DND-41 (cell line): ENCODE measurements around the gene SLC25A15.

Source experiments
- ATAC-seq: fragments of 200-7000 bp; cut with Tn5 transposase; 3 replicates; pipeline ENCODE4 v1.9.1; 2021; ENCODE audit warnings: low read depth; ENCODE audit not compliant: insufficient read depth
- DNase-seq: peaks from one replicate; pipeline ENCODE4 v3.0.0-alpha.2; 2020
- H2AFZ ChIP-seq: 2 replicates; pipeline ENCODE4 v1.6.0; 2012; ENCODE audit warnings: low read depth, low read length
- H3K27ac ChIP-seq: 2 replicates; pipeline ENCODE4 v1.5.1; 2012; ENCODE audit warnings: low read length, inconsistent platforms
- H3K27me3 ChIP-seq: fragments of 200-600 bp; sonication (generic); 2 replicates; pipeline ENCODE4 v1.6.0; 2012; ENCODE audit warnings: low read length, mild to moderate bottlenecking, inconsistent platforms; ENCODE audit not compliant: insufficient read depth, poor library complexity
- H3K36me3 ChIP-seq: 2 replicates; pipeline ENCODE4 v1.5.1; 2012; ENCODE audit warnings: low read length, inconsistent platforms; ENCODE audit not compliant: insufficient read depth
- H3K4me1 ChIP-seq: 2 replicates; pipeline ENCODE4 v1.5.1; 2012; ENCODE audit warnings: mild to moderate bottlenecking, low read length; ENCODE audit not compliant: insufficient read depth
- H3K4me2 ChIP-seq: 2 replicates; pipeline ENCODE4 v1.6.0; 2012; ENCODE audit warnings: mild to moderate bottlenecking, moderate library complexity, low read length, inconsistent platforms; ENCODE audit not compliant: insufficient read depth
- H3K4me3 ChIP-seq, 2 experiments: fragments of 200-600 bp in 1 of 2; shearing (Covaris generic) in 1 of 2; 2 replicates each; pipeline ENCODE4 v1.5.1; 2012 to 2016; ENCODE audit warnings: inconsistent platforms in 2 of 2, low read length in 2 of 2, mild to moderate bottlenecking in 2 of 2, low read depth in 1 of 2, moderate library complexity in 1 of 2
- H3K79me2 ChIP-seq: 2 replicates; pipeline ENCODE4 v1.6.0; 2012; ENCODE audit warnings: low read length, inconsistent platforms; ENCODE audit not compliant: insufficient read depth
- H3K9ac ChIP-seq: 2 replicates; pipeline ENCODE4 v1.6.0; 2012; ENCODE audit warnings: low read depth, mild to moderate bottlenecking, inconsistent platforms, low read length, moderate library complexity
- H3K9me3 ChIP-seq: 2 replicates; pipeline ENCODE4 v1.5.1; 2012; ENCODE audit warnings: low read length, moderate library complexity, mild to moderate bottlenecking, inconsistent platforms; ENCODE audit not compliant: insufficient read depth, severe bottlenecking
- H4K20me1 ChIP-seq: 2 replicates; pipeline ENCODE4 v1.6.0; 2012; ENCODE audit warnings: low read length; ENCODE audit not compliant: insufficient read depth
- CTCF ChIP-seq: IDR thresholded peaks from 2 replicates; pipeline ENCODE4 v1.5.1; 2012; ENCODE audit warnings: borderline replicate concordance, low read length, moderate library complexity, mild to moderate bottlenecking; ENCODE audit not compliant: poor library complexity, severe bottlenecking; ENCODE audit errors: extremely low read depth
- EZH2 ChIP-seq: IDR thresholded peaks from 3 replicates; pipeline ENCODE4 v1.6.1; 2012; ENCODE audit warnings: borderline replicate concordance, low read depth, mild to moderate bottlenecking, moderate library complexity, low read length, inconsistent platforms; ENCODE audit not compliant: severe bottlenecking

SLC25A15 gene

GRCh38 chr13:40774672-40775071 is 14.7 kb upstream of the SLC25A15 start:
- no peaks in the 10 kb centered on the region for H3K9me3 ChIP-seq
- no peaks in the 10 kb centered on the region for H4K20me1 ChIP-seq
- H3K4me1 ChIP-seq, result peaks cover 37% of the 10 kb centered on the region
- no peak overlapping the region for H3K4me2 ChIP-seq
- no peaks in the 10 kb centered on the region for H3K27me3 ChIP-seq
- peaks cover 13% of the 10 kb centered on the region for H3K79me2 ChIP-seq
- H3K27ac ChIP-seq, result no peak overlapping the region
- no peak for TF ChIP-seq EZH2
- TF ChIP-seq CTCF, result no peak
- no peaks in the 10 kb centered on the region for H3K36me3 ChIP-seq
- no peak overlapping the region for H3K9ac ChIP-seq
- ATAC-seq (no peak), DNase-seq (no peak)
- H2AFZ ChIP-seq, result no peak overlapping the region
- H3K4me3 ChIP-seq, result no peak overlapping the region

- Histone ChIP-seq H3K9ac (no peak overlapping the region), H3K4me2 (peak overlapping the region; percentile 46), H3K36me3 (no peaks in the 10 kb centered on the region), H4K20me1 (no peaks in the 10 kb centered on the region), H2AFZ (peak overlapping the region; percentile 70; the same call in 1 of the 2 replicates), H3K4me1 (peaks cover 29% of the 10 kb centered on the region), H3K79me2 (no peaks in the 10 kb centered on the region), H3K27ac (peak overlapping the region; percentile 62), H3K4me3 (no peak overlapping the region), H3K9me3 (no peaks in the 10 kb centered on the region), H3K27me3 (no peaks in the 10 kb centered on the region)
- ATAC-seq (no peak), DNase-seq (peak; percentile 27)
- TF ChIP-seq EZH2 (no peak), CTCF (no peak)
These were observed 13.2 kb upstream of the SLC25A15 start for GRCh38 chr13:40776232-40776631.

- H3K4me1 ChIP-seq, result peaks cover 25% of the 10 kb centered on the region
- H3K9ac ChIP-seq, result no peak overlapping the region
- H2AFZ ChIP-seq, result peak overlapping the region; percentile 70
- H3K9me3 ChIP-seq, result no peaks in the 10 kb centered on the region
- ATAC-seq (peak; percentile 90), DNase-seq (peak; percentile 82)
- peak overlapping the region; percentile 46 for H3K4me2 ChIP-seq
- no peak overlapping the region for H3K4me3 ChIP-seq
- H3K27me3 ChIP-seq, result no peaks in the 10 kb centered on the region
- TF ChIP-seq CTCF, result no peak
- no peak for TF ChIP-seq EZH2
- H3K27ac ChIP-seq, result peak overlapping the region; percentile 62
- H4K20me1 ChIP-seq, result no peaks in the 10 kb centered on the region
- no peaks in the 10 kb centered on the region for H3K79me2 ChIP-seq
- H3K36me3 ChIP-seq, result no peaks in the 10 kb centered on the region
These were observed 12.7 kb upstream of the SLC25A15 start for GRCh38 chr13:40776681-40777165.
